Mucosa of gallbladder (tissue), 1 donor: ENCODE results near the gene C7. TPM values are rescaled to one million over a fixed set of nuclear protein-coding genes. Genes with fewer than 3 reads are reported as not detected.
"Not testable (repeated sequence)": the region's sequence is repeated elsewhere in the genome, so short reads cannot be mapped to it uniquely, and the experiment has no call there.

Experiments
- DNase-seq: peaks from one replicate; pipeline ENCODE4 v3.0.0-alpha.2; 2020; ENCODE audit warnings: low spot score
- total RNA-seq: library from RNA; stranded (reverse); gene quantifications from one replicate; pipeline ENCODE4 v1.2.1, GENCODE V29; 2021
- donor health status: DM: no; HTN: no; CAD: no.

Gene C7
- total RNA-seq, 1 donor from 2014 or later: 355 TPM

DNA sequence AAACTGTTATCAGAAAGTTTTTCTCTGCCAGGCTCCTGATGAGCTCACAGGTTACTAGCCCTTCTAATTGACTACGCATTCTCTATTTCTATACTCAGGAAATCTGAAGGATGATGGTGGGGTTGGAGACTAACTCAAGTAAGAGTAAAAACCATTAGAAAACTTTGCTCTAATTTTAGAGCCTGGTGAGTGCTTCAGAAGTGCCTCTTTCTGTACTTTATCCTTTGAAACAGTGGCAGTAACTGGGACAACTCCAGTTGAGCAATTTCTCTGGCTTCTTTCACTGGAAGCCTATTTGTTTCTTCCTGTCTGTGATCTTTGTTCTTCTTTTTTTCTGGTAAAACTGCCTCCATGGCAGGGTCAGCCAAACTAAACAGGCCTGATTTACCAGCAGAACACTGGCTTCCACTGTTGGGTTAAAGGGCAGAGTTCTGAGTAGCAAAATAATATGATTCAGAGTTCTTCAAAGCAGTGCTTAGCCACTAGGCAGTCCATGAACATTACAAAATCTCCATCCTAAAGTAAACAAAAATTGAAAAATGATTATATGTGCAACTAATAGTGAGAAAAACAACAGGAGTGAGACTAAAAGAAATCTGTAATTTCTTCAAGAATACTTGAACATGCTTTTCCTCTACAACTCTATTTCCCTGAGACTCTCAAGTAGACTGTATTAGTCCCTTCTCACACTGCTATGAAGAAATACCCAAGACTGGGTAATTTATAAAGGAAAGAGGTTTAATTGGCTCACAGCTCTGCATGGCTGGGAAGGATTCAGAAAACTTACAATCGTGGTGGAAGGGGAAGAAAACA lies 82.1 kb downstream of the C7 start:
- DNase-seq: peak; percentile 85

DNA sequence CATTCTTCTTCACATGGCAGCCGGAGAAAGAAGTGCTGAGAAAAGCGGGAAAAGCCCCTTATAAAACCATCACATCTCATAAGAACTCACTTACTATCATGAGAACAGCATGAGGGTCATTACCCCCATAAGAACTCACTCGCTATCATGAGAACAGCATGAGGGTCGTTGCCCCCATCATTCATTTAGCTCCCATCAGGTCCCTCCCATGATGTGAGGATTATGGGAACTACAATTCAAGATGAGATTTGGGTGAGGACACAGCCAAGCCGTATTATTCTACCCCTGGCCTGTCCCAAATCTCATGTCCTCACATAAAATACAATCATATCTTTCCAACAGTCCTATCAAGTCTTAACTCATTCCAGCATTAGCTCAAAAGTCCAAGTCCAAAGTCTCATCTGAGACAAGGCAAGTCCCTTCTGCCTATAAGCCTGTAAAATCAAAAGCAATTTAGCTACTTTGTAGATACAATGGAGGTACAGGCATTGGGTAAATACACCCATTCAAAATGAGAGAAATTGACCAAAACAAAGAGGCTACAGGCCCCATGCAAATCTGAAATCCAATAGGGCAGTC lies 82.8 kb downstream of the C7 start:
- DNase-seq: no peak

DNA sequence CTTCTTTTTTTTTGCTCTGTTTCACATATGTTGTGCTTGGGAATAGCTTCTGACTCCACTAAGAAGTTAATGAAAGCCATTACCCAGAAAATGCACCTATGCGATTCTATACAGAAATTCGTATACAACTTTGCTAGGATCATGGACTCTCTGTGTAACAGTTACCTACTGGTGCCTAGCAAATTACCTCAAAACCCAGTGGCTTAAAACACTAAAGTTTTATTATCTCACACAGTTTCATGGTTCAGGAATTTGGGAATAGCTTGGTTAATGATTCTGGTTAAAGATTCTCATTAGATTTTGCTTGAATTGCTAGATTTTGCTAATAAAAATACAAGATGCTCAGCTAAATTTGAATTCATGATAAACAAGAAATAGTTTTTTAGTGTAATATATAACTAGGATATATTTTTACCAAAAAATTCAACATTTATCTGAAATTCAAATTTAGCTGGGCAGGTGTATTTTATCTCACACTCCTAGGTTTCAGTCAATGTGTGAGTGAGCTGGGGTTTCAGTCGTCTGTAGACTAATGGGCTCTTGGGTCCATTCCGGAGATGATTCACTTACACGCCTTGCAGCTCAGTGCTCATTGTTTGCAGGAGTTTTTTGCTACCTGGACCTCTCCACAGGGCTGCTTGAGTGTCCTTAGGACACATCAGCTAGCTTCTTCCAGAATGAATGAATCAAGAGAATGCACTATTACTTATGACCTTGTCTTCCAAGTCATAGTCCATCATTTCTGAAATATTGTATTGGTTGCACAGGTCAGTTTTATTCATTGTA lies 86.7 kb downstream of the C7 start:
- DNase-seq: no peak

DNA sequence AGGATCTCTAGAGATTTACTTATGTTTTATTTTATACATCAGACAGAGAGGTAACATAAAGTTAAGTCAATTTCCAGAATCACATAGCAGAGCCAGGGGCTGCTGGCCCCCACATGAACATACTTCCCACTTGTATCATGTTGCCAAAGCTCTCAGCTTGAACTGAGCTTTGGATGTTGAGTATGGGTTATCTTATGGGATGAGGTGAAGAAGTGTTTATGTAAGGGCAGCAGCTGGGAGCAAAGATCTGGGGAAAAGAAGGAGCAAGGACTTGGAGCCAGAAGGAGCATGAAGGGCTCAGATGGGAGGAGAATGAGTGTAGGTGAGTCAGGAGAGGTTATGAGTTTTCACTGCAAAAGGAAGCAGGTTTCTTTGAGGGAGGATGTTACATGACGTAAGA lies 89.8 kb downstream of the C7 start:
- no peak for DNase-seq

DNA sequence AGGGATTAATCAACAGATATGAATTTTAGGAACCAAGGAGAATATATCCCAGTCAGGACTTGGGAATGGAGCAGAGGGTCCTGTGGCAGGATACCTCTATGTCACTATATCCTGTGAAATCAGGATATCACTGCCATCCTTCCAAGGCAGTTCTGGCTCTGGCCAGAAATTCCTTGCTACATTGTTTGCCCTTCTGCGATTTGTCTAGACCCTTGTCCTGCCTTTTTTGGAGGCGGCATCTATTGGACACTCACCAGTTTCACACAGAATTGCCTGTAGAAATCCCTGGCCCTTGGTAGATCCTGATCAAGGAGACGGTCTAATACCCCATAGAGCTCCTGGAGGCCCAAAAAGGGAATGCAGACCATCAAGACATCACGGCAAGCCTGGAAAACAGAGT lies 90.7 kb downstream of the C7 start:
- no peak for DNase-seq

DNA sequence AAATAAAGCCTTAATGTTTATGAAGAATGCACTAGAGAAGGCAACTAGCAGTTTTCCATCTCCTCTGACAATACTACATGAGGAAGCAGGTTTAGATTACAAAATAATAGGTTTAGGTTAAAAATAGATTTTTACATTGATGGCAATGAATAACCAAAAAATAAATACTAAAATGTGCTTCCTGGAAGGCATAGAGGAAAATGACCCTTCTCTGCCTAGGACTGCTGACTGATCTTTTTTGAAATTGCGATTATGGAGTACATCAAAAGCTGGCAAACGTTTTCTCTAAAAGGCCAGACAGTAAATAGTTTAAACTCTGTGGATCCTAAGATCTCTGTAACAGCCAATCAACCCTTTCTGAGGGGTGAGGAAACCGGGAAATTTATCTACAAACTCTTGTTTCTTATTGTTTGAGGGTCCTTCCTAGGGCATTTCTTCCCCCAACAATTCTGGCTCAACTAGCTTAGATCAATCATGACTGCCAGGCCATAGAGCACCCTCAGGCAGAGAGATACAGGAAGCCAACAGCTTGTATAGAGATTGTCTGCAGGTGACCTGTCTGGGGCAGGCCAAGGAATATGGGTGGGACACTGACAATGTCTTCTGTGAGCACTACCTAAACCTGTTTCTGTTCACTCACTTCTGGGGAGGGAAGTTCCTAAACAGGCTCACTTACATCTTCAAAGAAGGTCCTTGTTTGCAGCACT lies 94.5 kb downstream of the C7 start:
- DNase-seq: no peak

DNA sequence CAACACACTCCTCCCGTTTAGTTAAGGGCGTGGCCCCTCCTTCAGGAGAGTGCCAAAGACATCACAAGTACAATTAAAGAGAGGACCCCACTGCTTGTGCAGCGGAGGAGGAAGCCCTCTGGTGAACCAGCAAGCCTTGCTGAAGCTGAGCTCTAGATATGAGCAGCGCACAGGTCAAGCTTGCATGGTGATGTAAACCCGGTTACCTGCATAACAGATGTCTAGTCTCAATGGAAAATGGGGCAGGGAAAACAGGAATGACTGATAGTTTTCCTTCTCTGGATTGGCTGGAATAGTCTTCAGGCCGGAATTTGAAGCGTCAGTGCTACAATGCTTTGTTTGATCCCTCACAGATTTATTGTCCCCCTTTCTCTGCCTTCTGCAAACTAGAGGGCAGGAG lies 95.6 kb downstream of the C7 start:
- DNase-seq: no peak

DNA sequence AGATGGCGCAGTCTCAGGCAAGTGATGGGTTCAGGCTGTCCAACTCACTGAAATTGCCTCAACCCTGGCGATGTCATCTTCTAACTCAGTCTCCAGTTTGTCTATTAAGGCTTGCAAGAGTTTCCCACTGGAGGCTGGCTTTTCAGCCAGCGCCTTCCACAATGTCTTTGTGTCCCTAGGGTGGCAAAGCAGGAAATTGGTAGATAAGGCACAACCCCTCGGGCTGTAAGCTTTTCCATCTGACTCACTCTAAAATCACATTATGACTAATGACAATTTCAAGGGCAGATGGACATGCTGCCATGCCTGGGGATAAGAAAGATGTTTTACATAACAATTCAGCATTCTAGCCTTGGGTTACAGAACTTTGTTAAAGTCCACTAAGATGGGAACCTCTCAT lies 99.9 kb downstream of the C7 start:
- no peak for DNase-seq

DNA sequence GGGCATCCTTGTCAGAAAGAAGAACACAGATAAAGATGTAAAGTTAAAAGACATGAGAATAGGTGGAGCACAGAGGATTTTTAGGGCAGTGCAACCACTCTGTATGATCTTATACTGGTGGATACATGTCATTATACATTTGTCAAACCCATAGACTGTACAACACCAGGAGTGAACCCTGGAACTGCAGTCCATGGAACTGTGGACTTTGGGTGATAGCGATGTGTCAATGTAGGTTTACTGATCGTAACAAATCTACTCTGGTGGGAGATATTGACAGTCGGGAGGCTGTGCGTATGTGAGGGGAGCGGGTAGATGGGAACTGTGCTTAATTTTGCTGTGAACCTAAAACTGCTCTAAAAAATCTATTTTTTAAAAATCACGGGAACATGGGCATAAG lies 101.3 kb downstream of the C7 start:
- DNase-seq: no peak

DNA sequence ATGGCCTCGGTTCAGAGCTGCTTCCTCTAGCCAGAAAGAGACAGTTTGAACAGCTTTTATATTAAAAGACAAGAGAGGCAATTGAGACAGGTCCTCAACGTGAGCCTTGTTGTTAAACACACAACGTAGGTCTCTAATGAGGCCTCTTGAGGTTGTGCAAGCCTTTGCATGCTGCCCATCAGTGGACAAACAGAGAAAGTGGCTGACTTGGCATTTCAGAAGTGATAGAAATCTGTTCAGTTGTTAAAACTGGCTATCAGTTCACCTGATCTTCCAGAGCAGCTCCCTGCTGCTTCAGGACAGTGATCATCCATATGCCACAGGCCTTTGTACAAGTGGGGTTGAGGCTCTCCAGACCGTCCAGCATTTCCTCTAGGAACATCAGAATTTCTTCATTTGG lies 103.0 kb downstream of the C7 start:
- no peak for DNase-seq

DNA sequence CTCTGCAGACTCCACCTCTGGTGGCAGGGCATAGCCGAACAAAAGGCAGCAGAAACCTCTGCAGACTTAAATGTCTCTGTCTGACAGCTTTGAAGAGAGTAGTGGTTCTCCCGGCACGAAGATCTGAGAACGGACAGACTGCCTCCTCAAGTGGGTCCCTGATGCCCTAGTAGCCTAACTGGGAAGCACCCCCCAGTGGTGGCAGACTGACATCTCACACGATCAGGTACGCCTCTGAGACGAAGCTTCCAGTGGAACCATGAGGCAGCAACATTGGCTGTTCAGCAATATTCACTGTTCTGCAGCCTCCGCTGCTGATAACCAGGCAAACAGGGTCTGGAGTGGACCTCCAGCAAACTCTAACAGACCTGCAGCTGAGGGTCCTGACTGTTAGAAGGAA lies 113.3 kb downstream of the C7 start:
- DNase-seq: not testable (repeated sequence)

Other genes starting within 250 kb of the C7 start
- 24.0 TPM for gene PTGER4, start 229.6 kb upstream of the C7 start, total RNA-seq
- gene TTC33, start 153.5 kb upstream of the C7 start, total RNA-seq: 17.6 TPM
- gene PRKAA1, start 111.1 kb upstream of the C7 start, total RNA-seq: 91.5 TPM
- 820 TPM for gene RPL37, start 74.3 kb upstream of the C7 start, total RNA-seq
- 21.9 TPM for gene CARD6, start 68.1 kb upstream of the C7 start, total RNA-seq
- gene MROH2B, start 161.8 kb downstream of the C7 start, total RNA-seq: not detected